GM12874 (cell line): ENCODE measurements around the gene TNFSF11.

Experiments
- TF ChIP-seq, protein P1 (sequence below): IDR thresholded peaks from 2 replicates; pipeline ENCODE4 v1.5.1; 2011; ENCODE audit warnings: low read depth, mild to moderate bottlenecking, control low read depth, low read length, moderate library complexity; ENCODE audit not compliant: insufficient read depth

The TNFSF11 gene, protein sequence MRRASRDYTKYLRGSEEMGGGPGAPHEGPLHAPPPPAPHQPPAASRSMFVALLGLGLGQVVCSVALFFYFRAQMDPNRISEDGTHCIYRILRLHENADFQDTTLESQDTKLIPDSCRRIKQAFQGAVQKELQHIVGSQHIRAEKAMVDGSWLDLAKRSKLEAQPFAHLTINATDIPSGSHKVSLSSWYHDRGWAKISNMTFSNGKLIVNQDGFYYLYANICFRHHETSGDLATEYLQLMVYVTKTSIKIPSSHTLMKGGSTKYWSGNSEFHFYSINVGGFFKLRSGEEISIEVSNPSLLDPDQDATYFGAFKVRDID

DNA sequence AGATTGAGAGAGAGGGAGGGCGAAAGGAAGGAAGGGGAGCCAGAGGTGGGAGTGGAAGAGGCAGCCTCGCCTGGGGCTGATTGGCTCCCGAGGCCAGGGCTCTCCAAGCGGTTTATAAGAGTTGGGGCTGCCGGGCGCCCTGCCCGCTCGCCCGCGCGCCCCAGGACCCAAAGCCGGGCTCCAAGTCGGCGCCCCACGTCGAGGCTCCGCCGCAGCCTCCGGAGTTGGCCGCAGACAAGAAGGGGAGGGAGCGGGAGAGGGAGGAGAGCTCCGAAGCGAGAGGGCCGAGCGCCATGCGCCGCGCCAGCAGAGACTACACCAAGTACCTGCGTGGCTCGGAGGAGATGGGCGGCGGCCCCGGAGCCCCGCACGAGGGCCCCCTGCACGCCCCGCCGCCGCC lies at the start of gene TNFSF11:
Gene TNFSF11 (plus strand): TSS at position 142 of the 400 bp plus-strand sequence. CDS start 152 bp downstream, at position 294.
- TF ChIP-seq, protein P1, sequence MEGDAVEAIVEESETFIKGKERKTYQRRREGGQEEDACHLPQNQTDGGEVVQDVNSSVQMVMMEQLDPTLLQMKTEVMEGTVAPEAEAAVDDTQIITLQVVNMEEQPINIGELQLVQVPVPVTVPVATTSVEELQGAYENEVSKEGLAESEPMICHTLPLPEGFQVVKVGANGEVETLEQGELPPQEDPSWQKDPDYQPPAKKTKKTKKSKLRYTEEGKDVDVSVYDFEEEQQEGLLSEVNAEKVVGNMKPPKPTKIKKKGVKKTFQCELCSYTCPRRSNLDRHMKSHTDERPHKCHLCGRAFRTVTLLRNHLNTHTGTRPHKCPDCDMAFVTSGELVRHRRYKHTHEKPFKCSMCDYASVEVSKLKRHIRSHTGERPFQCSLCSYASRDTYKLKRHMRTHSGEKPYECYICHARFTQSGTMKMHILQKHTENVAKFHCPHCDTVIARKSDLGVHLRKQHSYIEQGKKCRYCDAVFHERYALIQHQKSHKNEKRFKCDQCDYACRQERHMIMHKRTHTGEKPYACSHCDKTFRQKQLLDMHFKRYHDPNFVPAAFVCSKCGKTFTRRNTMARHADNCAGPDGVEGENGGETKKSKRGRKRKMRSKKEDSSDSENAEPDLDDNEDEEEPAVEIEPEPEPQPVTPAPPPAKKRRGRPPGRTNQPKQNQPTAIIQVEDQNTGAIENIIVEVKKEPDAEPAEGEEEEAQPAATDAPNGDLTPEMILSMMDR: no peak

DNA sequence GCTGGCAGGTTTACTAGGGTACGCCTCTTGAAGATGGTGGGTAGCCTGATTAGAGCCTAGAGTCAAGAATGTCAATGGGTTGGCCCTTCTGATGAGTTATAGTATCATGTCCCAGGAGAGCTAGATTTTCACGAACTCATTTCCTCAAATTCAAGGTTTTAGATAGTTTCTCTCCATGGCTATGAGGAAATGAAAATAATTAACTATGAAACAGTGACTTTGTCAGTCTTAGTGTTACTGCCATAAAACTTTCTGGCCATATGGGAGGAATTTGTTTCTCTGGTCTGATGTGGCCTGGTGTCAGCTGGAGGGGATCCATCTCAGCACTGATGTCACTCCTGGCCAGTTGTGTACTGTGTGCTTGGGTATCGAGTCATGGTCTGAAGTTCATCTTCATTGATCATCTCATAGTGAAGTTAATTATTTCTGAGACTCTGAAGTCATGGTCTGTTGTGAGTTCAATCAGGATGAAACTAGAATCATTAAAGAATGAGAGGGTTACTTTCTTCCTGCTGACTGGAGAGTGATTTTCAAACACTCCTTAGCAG lies 49.4 kb upstream of the TNFSF11 start:
- TF ChIP-seq, protein P1: no peak

GRCh38 chr13:42525035-42525504 lies 48.9 kb upstream of the TNFSF11 start:
- TF ChIP-seq, protein P1: no peak

DNA sequence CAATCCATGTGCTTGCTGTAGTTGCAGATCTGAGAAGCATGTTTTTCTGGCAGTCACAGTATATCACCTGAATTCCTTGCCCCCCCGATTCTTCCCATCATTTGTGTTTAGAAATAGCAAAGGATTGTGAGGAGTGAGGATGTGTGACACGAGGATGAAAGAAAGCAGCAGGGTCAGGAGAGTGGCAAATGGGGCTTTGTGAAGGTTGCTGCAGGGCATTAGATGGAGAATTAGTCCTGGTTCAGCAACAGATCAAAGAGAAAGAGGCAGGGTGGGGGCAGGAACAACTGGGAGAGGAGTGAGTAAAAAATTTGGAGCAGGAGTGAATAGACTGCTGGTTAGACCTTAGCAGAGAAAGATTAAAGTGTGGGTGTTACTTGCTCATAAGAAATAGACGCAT lies 47.7 kb upstream of the TNFSF11 start:
- TF ChIP-seq, protein P1: no peak

DNA sequence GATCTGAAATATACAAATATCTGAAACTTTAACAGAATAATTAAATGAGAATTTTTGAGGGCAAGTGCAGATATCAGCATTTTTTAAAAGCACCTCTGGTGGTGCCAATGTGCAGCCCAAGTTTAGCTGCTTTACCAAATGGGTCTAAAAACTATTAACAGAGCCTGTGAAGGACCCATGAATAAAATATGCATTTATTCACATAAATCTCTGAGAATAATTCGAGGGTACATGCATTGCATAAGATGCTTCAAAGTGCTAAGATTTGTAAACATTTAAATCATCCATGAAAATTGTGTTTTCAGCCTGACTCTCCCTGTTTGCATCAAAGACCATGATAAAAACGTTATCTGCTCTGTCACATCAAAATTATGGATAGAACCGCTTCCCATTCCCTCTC lies 47.1 kb upstream of the TNFSF11 start:
- TF ChIP-seq, protein P1: no peak

GRCh38 chr13:42532561-42533335 lies 41.2 kb upstream of the TNFSF11 start:
- TF ChIP-seq, protein P1: no peak

DNA sequence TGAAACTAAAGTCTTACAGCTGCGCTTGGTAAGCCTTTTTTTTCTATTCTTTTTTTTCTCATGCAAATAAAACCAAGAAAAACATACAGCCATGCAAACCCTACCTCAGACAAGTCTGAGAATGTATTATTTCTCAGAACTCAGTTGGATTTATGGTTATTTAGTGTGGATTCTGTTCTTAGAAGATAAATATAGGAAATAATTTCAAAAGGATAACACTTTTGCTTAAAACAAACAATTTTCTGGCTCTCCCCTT lies 40.7 kb upstream of the TNFSF11 start:
- TF ChIP-seq, protein P1: no peak
